NCI-H2171 (cell line): ENCODE data around the gene KHDRBS1.
"Not testable (repeated sequence)": the region's sequence is repeated elsewhere in the genome, so short reads cannot be mapped to it uniquely, and the experiment has no call there.

Experiments used
- DNase-seq: peaks from one replicate; lab custom pipeline; 2025; lab: John Stamatoyannopoulos, UW

KHDRBS1 gene

DNA sequence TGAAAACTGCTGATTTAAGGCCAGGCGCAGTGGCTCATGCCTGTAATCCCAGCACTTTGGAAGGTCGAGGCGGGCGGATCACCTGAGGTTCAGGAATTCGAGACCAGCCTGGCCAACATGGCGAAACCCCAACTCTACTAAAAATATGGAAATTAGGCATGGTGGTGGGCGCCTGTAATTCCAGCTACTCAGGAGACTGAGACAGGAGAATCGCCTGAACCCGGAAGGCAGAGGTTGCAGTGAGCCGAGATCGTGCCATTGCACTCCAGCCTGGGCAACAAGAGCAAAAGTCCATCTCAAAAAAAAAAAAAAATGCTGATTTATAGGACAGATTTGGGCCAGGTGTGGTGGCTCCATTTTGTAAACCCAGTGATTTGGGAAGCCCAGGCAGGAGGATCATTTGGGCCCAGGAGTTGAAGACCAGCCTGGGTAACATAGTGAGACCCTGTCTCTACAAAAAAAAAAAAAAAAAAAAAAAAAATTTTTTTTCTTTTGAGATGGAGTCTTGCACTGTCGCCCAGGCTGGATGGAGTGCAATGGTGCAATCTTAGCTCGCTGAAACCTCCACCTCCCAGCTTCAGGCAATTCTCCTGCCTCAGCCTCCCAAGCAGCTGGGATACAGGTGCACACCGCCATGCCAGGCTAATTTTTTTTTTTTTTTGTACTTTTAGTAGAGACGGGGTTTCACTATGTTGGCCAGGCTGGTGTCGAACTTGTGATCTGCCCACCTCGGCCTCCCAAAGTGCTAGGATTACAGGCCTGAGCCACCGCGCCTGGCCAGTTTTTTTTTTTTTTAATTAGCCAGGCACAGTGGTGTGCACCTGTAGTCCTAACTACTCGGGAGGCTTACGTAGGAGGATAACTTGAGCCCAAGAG, 52.2 kb downstream of the KHDRBS1 start:
- DNase-seq = not testable (repeated sequence)

GRCh38 chr1:32066489-32066873, 52.8 kb downstream of the KHDRBS1 start:
- DNase-seq = peak; percentile 23

- no peak for DNase-seq
These were observed 55.4 kb downstream of the KHDRBS1 start for GRCh38 chr1:32068957-32069588.

- peak; percentile 57 for DNase-seq
These were observed 58.3 kb downstream of the KHDRBS1 start for GRCh38 chr1:32071758-32072621.

- peak; percentile 98 for DNase-seq
These were observed 59.1 kb downstream of the KHDRBS1 start, which contains the start of gene TMEM39B for GRCh38 chr1:32072622-32073298. Gene TMEM39B, plus strand, starts transcription at chr1:32072939. Its CDS starts 109 bp downstream, at chr1:32073048.

GRCh38 chr1:32073299-32074229, 59.9 kb downstream of the KHDRBS1 start:
- DNase-seq = no peak

DNA sequence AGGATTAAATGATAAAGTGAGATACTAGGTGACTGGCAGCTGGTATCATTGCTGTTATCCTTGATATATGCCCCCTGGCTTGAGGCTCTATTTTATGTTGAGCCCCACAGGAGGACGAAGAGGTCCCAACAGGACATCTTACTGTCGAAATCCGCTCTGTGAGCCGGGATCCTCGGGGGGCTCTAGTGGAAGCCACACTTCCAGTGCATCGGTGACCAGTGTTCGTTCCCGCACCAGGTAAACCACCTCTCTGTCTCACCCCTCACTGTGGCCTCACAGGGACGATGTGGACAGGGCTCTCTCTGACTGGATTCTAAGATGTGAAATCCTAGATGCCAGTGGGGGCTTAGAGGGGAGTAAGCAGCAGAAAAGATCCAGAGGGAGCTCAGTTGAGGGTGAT, 61.2 kb downstream of the KHDRBS1 start:
- no peak for DNase-seq

- DNase-seq = no peak
These were observed 63.8 kb downstream of the KHDRBS1 start for GRCh38 chr1:32077451-32077850.

- DNase-seq = no peak
These were observed 68.4 kb downstream of the KHDRBS1 start for GRCh38 chr1:32082022-32082421.

GRCh38 chr1:32086381-32086780, 72.7 kb downstream of the KHDRBS1 start:
- not testable (repeated sequence) for DNase-seq

GRCh38 chr1:32091176-32091575, 77.5 kb downstream of the KHDRBS1 start:
- DNase-seq = no peak

DNA sequence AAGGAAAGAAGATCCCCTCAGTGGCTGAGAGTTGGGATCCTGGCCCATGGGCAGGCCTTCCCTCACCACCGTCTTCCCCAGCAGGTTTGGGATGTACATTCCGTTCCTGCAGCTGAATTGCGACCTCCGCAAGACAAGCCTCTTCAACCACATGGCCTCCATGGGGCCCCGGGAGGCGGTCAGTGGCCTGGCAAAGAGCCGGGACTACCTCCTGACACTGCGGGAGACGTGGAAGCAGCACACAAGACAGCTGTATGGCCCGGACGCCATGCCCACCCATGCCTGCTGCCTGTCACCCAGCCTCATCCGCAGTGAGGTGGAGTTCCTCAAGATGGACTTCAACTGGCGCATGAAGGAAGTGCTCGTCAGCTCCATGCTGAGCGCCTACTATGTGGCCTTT, 77.9 kb downstream of the KHDRBS1 start:
- no peak for DNase-seq
